NOMO-1 treated with DMSO at 0.1 percent for 48 hours (cell line): Measurements from ENCODE around the gene OSR1.
A peak's percentile ranks its signal among the peaks of the same experiment; 100 is the strongest.
"Not testable (repeated sequence)": the region's sequence is repeated elsewhere in the genome, so short reads cannot be mapped to it uniquely, and the experiment has no call there.

Source experiments
- DNase-seq: peaks from one replicate; lab custom pipeline; 2025; ENCODE audit not compliant: unreplicated experiment; lab: John Stamatoyannopoulos, UW

OSR1 gene

GRCh38 chr2:19358242-19359020, at the start of gene OSR1:
OSR1 (minus strand) TSS chr2:19358623; CDS start chr2:19353805, 4,818 bp downstream.
- DNase-seq = no peak

GRCh38 chr2:19403785-19404184, 45.4 kb upstream of the OSR1 start:
- DNase-seq = no peak

- DNase-seq = no peak
Measured at GRCh38 chr2:19392191-19392590, 33.8 kb upstream of the OSR1 start.

DNA sequence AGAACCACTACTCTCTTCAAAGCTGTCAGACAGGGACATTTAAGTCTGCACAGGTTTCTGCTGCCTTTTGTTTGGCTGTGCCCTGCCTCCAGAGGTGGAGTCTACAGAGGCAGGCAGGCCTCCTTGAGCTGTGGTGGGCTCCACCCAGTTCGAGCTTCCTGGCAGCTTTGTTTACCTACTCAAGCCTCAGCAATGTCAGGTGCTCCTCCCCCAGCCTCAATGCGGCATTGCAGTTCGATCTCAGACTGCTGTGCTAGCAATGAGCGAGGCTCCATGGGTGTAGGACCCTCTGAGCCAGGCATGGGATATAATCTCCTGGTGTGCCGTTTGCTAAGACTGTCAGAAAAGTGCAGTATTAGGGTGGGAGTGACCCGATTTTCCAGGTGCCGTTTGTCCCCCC, 31.0 kb upstream of the OSR1 start:
- DNase-seq = not testable (repeated sequence)

GRCh38 chr2:19380532-19380931, 22.1 kb upstream of the OSR1 start:
- DNase-seq = no peak

GRCh38 chr2:19378939-19379338, 20.5 kb upstream of the OSR1 start:
- no peak for DNase-seq

- no peak for DNase-seq
Measured at GRCh38 chr2:19377717-19378116, 19.3 kb upstream of the OSR1 start.

DNA sequence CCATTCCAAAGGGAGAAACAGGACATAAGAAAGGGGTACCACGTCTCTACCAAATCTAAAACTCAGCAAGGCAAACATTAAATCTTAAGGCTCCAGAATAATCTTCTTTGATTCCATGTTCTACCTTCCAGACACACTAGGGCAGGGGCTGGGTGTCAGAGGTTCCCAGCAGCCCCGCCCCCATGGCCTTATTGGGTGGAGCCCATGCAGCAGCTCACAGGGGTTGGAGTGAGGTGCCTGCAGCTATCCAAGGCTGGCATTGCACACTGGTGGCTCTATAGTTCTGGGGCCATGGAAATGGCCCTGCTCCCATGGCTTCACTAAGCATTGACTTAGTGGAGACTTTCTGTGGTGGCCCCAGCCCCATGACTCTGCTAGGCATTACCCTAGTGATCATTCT, 14.9 kb upstream of the OSR1 start:
- no peak for DNase-seq

GRCh38 chr2:19371996-19372582, 13.7 kb upstream of the OSR1 start:
- no peak for DNase-seq

DNA sequence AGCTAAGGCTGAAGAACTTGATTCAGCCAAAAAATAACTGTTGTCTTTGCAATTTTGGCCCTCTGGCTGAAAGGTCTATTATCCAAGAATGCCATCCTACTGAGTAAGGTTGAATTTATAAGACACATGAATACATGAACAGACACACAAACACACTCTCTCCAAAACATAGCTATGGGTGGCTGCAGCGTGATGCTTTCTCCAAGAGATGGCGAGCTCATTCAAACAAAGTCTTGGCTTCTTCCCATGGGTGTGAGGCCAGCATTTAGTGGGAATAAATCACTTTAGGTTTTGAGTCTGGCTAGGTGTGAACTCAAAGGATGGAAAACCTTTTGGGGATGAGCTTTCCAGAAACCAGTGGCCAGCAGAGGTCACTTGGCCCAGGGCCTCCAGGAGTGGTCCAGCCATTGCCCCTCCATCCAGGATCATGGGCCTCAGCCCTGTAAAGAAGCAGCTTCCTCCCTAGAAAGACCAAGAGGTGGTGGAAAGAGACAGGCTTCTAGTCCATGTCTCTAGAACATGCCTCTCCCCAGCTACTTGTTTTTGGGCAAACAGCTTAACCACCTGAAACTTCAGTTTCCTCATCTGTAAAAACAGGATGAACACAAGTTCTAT, 11.0 kb upstream of the OSR1 start:
- DNase-seq = no peak

- no peak for DNase-seq
Measured at GRCh38 chr2:19368760-19369159, 10.3 kb upstream of the OSR1 start.

DNA sequence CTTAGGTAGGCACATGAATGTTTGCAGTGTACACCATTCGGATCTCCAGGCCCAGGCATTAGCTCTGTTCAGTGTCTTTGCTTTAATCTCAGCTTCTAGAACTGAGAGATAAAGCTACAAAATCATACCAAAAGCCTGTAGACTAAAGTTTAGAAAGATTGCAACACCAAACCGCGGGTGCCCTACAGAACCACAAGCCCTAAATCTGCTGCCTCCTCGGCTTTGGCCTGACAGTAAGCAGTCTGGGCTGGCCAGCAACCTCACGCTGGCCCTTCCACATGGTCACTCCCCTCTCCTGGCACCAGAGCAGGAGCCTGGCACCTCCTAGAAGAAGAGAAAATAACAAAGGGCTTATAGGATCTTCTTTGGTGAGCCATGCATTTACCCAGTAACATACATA, 8.9 kb upstream of the OSR1 start:
- peak; percentile 23 for DNase-seq

GRCh38 chr2:19365126-19365525, 6.7 kb upstream of the OSR1 start:
- no peak for DNase-seq

- no peak for DNase-seq
Measured at GRCh38 chr2:19364014-19364413, 5.6 kb upstream of the OSR1 start.

GRCh38 chr2:19363474-19363778, 5.0 kb upstream of the OSR1 start:
- DNase-seq = no peak

DNA sequence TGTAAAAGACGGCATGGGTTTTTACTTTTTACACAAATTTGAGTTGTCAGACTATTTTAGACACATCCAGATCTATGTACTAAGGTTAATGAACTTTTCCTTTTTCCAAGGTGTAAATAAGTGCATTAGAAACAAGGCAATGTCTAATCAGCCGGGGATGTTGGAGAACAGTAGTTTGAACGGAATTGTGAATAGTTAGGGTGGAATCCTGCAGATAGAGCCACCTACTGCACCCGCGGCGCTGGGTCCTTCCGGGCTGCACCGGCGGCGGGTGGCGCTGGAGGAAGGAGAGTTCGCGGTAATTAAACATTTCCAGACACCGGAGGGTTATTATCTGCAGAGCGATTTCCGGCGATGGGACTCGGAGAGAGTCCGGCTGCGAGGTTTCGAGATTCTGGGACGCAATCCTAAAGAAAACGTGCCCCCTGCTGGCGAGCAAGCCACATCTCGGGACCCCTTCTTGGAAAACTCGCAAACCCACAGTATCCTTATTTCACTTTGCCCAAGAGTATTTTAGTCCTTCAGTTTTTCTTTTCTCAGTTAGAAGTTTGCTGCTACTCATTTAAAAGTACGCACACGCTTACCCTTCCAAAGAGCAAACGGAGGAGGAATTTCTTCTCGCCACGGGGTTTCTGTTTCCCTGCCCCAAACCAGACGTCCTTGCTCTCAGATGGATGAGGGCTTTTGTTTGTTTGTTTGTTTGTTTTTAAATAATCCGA, 4.5 kb upstream of the OSR1 start:
- DNase-seq = peak; percentile 22

DNA sequence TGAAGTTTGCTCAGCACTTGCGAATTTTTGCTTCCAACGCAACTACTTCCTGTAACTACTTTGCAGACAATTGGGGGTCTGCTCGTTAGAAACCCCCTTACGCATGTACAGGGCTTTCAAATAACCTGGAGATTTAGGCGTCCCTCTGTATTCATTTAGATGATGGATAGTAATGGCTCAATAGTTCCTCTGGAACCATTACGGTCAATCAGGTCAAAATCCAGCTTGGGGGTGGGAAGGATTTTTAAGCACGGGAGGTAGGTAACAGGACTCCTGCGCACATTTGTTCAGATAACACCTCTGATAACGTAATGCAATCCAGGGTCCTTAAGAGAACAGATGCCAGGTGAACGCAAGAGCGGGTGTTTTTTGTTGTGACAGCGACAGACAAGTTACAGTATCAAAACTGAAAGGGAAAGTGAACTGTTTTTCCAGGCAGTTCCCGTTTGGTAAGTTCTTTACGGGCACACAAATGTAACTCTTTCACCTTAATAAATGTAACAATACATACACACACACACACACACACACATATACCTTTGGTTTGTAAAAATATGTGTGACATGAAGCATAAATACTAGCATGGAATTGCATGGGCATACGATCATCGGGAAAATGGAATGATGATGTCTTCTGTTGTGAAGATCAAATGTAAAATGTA, 3.8 kb upstream of the OSR1 start:
- peak; percentile 35 for DNase-seq

DNA sequence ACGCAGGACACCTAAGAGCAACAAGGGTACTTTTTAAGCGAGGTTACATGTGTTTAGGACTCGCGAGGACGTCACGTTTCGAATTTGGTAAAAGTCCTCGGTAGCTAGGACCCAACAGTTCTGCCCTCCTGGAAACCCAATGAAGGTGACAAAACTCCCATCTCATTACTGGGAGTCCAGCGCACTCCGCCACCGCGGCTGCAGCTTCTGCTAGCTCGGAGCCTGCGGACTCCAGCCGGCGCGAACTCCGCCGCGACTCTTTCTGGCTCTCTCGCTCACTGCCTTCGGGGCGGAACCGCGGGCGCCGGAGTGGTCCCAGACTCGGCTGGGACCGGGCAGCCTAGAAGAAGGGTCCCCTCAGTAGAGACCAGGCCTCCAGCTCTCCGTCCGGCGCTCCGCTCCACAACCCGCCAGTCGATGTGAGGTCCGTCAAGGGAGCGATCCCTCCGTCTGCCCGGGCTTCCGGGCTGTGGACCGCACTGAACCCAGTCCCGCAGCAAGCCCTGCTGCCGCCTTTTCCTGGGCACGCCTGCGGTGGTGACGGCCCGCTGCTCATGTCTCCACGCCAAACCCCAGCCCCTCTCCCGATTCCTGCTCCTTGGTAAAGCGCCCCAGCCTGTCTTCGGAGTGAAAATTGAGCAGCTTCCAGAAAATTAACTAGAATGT, 3.0 kb upstream of the OSR1 start:
- no peak for DNase-seq

- DNase-seq = no peak
Measured at GRCh38 chr2:19360966-19361321, 2.5 kb upstream of the OSR1 start.

DNA sequence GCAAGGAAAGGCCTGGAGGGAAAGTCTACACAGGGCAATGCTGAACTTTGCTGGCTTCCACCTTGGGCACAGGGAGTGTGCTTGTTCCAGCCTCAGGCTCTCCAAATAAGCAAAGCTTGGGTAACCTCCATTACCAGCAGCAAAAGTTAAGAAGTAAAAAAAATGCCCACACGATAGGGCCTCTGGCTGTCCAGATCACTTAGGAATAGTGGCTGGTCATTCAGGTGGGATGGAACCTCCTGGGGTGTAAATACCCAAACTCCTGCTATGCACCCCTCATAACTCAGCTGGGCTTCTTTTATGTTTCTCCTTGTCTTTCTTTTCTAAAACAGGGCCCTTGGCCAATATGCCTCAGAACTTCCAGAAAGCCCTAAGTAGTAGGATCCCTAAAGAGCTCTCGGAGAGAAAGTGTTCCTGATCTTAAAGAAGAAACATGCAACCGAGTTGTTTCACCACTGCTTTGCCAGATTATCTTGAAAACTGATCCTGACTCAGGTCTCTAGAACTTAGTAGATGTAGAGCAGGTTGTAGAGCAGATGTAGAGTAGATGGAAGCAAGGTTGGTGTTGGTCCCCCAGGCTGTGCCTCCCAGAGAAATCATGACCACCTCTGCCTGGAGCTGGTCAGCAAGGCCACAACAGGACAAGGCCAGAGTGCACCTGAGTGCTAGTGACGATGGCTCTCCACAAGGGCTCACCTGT, 2.0 kb upstream of the OSR1 start:
- DNase-seq = no peak
